PFSK-1 (cell line): Measurements from ENCODE around the gene ADGRF5.

Experiments
- FOXP2 ChIP-seq: optimal IDR thresholded peaks from 2 replicates; pipeline ENCODE3; 2011; ENCODE audit warnings: borderline replicate concordance, control low read depth, inconsistent platforms; ENCODE audit not compliant: insufficient read depth; ENCODE audit errors: extremely low read length, extremely low read depth
- POLR2AphosphoS5 ChIP-seq: IDR thresholded peaks from 2 replicates; pipeline ENCODE4 v1.6.1; 2012; ENCODE audit warnings: low read depth, mild to moderate bottlenecking, control low read depth, low read length, moderate library complexity
- SIN3A ChIP-seq: IDR thresholded peaks from 2 replicates; pipeline ENCODE4 v1.6.1; 2012; ENCODE audit warnings: mild to moderate bottlenecking, low read length, moderate library complexity, borderline replicate concordance; ENCODE audit not compliant: insufficient read depth
- TAF1 ChIP-seq: IDR thresholded peaks from 2 replicates; pipeline ENCODE4 v1.6.1; 2012; ENCODE audit warnings: low read length, control low read depth, borderline replicate concordance; ENCODE audit not compliant: insufficient read depth
- TF ChIP-seq, protein P1 (sequence below), 2 experiments: IDR thresholded peaks; 2 replicates each; pipeline versions ENCODE4 v1.6.1 to v1.8.0; 2011 to 2012; ENCODE audit warnings: low read depth in 2 of 2, low read length in 2 of 2, control low read depth in 1 of 2, inconsistent platforms in 1 of 2, mild to moderate bottlenecking in 1 of 2, moderate library complexity in 1 of 2; ENCODE audit not compliant: insufficient read depth in 1 of 2

ADGRF5 gene

DNA sequence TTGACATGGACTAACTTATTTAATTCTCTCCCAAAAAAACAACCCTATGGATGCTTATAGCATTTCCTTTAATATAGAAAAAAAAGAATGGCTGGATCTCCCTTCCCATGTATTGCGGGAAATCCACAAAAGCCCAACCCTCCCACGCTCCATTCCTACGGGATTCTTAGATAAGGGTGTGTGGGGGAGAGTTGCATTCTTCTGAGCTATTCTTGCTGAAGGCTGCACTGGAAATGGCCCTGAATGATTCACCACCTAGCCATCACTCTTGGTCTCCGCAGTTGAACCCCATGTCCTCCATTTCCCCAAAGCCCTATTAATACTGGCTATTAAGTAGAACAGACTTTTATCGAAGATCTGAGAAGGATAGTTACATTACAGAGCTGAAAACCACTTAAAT lies 41.9 kb upstream of the ADGRF5 start:
- TF ChIP-seq, protein P1, sequence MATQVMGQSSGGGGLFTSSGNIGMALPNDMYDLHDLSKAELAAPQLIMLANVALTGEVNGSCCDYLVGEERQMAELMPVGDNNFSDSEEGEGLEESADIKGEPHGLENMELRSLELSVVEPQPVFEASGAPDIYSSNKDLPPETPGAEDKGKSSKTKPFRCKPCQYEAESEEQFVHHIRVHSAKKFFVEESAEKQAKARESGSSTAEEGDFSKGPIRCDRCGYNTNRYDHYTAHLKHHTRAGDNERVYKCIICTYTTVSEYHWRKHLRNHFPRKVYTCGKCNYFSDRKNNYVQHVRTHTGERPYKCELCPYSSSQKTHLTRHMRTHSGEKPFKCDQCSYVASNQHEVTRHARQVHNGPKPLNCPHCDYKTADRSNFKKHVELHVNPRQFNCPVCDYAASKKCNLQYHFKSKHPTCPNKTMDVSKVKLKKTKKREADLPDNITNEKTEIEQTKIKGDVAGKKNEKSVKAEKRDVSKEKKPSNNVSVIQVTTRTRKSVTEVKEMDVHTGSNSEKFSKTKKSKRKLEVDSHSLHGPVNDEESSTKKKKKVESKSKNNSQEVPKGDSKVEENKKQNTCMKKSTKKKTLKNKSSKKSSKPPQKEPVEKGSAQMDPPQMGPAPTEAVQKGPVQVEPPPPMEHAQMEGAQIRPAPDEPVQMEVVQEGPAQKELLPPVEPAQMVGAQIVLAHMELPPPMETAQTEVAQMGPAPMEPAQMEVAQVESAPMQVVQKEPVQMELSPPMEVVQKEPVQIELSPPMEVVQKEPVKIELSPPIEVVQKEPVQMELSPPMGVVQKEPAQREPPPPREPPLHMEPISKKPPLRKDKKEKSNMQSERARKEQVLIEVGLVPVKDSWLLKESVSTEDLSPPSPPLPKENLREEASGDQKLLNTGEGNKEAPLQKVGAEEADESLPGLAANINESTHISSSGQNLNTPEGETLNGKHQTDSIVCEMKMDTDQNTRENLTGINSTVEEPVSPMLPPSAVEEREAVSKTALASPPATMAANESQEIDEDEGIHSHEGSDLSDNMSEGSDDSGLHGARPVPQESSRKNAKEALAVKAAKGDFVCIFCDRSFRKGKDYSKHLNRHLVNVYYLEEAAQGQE (IDR thresholded peaks at IDR 0.05; ENCODE audit: insufficient read depth in 1 of 2, low read depth in 2 of 2, low read length in 2 of 2), result no peak
- TF ChIP-seq SIN3A, result no peak
- TF ChIP-seq FOXP2, result no peak
- TF ChIP-seq TAF1, result no peak
- TF ChIP-seq POLR2AphosphoS5, result no peak

DNA sequence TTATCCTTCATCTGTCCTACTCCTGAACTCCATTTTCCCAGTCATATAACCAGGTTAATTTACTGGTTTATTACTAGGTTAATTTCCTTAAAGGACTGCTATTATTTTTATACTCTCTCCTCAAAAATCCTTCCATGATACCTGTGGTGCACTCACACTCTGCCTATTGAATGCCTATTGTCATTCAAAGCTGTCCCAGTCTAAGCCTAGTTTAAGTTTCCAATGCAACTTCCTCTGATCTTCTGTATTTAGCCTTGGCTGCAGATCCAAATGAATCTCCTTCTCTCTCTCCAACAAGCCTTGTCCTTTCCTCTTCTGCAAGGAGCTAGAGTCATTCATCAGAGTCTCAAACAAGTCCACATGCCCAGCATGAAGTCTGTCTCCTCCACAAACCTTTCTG lies 41.3 kb upstream of the ADGRF5 start:
- TF ChIP-seq TAF1, result no peak
- TF ChIP-seq, protein P1 (IDR thresholded peaks at IDR 0.05; ENCODE audit: insufficient read depth in 1 of 2, low read depth in 2 of 2, low read length in 2 of 2), result no peak
- TF ChIP-seq FOXP2, result no peak
- TF ChIP-seq SIN3A, result no peak
- TF ChIP-seq POLR2AphosphoS5, result no peak

DNA sequence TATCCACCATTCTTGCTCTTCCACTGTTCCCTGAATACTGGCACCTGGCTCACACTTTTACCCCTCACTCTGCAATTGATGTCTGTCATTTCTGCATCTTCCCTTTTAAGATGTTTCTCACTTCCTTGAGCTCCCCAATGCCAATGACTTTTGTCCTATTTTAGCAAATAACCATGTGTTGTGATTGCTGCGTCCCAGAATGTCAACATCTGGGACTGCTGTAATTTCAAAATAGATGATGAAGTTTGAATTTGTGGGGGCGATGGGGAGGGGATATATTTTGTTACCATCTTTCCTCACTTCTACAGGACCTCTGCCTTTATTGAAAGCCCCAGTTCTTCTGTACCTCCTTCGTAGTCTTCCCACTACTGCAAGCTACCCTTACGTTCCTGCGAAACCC lies 40.0 kb upstream of the ADGRF5 start:
- no peak for TF ChIP-seq TAF1
- TF ChIP-seq POLR2AphosphoS5, result no peak
- no peak for TF ChIP-seq FOXP2
- TF ChIP-seq, protein P1 (IDR thresholded peaks at IDR 0.05; ENCODE audit: insufficient read depth in 1 of 2, low read depth in 2 of 2, low read length in 2 of 2), result no peak

DNA sequence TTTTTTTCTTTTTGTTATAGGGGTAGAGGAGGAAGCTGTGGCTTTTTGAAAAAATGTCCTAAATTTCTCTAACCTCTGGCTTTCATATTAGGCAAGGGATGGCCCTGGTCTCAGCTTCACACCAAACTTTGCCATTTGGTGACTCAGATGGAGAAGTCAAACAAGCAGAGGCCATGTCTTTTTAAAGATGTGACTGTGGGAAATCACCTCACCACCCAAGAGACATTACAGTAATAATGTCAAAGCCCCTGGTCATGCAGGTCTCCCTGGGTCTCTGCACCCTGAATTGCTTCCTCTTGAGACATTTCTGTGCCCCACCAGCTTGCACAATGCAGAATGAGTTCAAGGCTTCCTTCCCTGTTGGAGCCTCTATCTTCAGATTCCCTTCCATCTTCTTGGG lies 39.5 kb upstream of the ADGRF5 start:
- TF ChIP-seq SIN3A (no peak), POLR2AphosphoS5 (no peak), TAF1 (no peak), FOXP2 (no peak)
- TF ChIP-seq, protein P1 (IDR thresholded peaks at IDR 0.05; ENCODE audit: insufficient read depth in 1 of 2, low read depth in 2 of 2, low read length in 2 of 2), result no peak

DNA sequence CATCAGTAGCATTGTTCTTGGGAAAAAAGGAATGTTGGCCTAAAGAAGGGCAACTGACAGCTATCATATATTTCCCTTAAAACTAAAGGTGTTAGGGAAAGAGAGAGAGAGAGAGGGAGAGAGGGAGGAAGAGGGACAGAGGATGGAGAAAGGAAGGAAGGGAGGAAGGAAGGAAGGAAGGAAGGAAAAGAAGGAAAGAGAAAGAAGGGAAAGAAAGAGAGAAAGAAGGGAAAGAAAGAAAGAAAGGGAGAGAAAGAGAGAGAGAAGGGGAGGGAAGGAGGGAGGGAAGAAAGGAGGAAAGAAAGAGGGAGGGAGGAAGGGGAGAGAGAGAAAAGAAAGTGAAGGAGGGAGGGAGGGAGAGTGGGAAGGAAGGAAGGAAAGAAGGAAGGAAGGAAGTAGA lies 37.7 kb upstream of the ADGRF5 start:
- TF ChIP-seq TAF1, result no peak
